ENCODE data around the gene BCL6B.

BCL6B gene

DNA sequence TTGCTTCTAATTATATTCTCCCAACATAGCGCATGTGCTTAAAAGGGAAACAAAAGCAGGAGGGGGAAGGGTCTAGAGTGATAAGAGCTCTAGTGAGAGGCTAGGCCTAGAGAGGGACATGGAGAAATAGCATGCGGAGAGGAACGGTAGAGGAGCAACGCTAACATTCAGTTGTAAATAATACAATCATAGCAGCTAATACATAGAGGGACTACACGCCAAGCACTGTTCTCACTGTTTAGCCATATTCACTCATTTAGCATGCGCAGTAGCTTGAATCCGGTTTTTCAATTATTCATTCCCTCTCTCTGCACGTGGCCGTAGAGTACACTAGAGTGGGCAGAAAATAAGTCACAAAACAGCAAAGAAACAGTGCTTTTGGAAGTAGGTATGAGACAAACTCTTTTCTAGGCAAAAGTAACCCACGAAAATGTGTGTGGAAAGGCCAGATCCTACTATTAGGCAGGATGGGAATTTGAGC lies 28.7 kb upstream of the BCL6B start:
- H3K4me3 ChIP-seq (ENCODE audit: low read depth, low read length) = no peak overlapping the region
- no peak for DNase-seq (ENCODE audit: low read depth)
- TF ChIP-seq, protein P1, sequence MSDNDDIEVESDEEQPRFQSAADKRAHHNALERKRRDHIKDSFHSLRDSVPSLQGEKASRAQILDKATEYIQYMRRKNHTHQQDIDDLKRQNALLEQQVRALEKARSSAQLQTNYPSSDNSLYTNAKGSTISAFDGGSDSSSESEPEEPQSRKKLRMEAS (IDR thresholded peaks at IDR 0.05; ENCODE audit: low read depth, low read length) = no peak
- TF ChIP-seq, protein P2, sequence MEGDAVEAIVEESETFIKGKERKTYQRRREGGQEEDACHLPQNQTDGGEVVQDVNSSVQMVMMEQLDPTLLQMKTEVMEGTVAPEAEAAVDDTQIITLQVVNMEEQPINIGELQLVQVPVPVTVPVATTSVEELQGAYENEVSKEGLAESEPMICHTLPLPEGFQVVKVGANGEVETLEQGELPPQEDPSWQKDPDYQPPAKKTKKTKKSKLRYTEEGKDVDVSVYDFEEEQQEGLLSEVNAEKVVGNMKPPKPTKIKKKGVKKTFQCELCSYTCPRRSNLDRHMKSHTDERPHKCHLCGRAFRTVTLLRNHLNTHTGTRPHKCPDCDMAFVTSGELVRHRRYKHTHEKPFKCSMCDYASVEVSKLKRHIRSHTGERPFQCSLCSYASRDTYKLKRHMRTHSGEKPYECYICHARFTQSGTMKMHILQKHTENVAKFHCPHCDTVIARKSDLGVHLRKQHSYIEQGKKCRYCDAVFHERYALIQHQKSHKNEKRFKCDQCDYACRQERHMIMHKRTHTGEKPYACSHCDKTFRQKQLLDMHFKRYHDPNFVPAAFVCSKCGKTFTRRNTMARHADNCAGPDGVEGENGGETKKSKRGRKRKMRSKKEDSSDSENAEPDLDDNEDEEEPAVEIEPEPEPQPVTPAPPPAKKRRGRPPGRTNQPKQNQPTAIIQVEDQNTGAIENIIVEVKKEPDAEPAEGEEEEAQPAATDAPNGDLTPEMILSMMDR (IDR thresholded peaks at IDR 0.05; ENCODE audit: low read depth, low read length) = no peak
- no peak for TF ChIP-seq POLR2A (IDR thresholded peaks at IDR 0.05; ENCODE audit: extremely low read depth, insufficient read length)
- TF ChIP-seq MYC (IDR thresholded peaks at IDR 0.05; ENCODE audit: low read depth, low read length) = no peak

DNA sequence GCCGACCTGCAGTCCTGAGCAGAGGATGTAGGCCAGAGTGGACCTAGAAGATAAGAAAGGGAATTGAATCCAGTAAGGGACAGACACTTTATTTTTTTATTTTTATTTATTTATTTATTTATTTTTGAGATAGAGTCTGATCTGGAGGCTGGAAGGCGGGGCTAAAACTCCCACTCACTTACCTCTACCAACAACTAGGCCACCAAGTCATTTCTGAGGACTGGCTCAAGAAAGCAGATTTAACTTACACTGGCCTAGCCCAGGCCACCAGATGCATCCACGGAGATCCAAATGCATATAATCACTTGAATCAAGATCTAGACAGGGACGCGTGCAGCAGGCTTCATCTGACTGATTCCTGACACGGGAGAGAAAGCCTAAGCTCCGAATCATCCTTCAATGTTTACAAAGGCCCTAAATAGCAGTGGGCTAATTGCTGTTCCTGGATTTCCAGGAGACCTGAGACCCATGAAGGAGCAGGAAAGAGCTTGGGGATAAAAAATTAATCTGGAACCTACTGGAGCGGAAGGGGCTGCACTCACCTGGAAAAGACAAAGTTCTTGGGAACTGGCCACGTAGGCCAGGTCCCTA lies 28.1 kb upstream of the BCL6B start:
- no peak for DNase-seq (ENCODE audit: low read depth)
- TF ChIP-seq POLR2A (IDR thresholded peaks at IDR 0.05; ENCODE audit: extremely low read depth, insufficient read length) = no peak
- H3K4me3 ChIP-seq (ENCODE audit: low read depth, low read length) = no peak overlapping the region

DNA sequence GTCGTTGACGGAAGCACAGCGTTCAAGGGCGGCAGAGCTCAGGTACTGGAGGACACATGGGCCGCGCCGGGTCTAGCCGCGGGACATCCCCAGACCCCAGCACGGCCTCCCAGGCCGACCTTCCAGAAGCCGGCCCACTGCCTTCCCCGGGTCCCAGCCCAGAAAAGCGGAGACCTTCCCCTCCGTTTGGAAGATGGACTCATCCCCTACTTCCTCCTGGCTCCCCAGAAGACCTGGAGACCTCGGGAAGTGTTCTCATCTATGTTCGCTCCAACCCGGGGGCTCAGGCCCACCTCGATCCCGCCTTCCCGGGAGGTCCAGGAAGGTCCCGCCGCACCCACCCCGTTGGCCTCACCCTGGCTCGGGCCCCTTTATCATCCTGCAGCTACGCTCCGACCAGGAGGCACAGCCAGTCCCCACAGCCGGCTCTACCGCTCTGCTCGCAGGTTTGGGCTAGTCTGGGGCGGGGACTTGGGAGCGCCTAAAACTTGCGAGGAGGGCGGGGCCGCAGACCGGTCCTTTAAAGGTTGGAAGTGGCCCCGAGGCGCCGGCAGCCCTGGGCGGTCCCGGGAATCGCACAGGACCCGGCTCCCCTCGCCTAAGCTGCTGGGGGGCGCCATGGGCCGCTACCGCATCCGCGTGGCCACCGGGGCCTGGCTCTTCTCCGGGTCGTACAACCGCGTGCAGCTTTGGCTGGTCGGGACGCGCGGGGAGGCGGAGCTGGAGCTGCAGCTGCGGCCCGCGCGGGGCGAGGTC lies 27.2 kb upstream of the BCL6B start, which contains the start of gene ALOX12:
Gene ALOX12 (plus strand): TSS at position 550 of the 756 bp plus-strand sequence. CDS start 69 bp downstream, at position 619.
- no peak for DNase-seq (ENCODE audit: low read depth)
- TF ChIP-seq POLR2A (IDR thresholded peaks at IDR 0.05; ENCODE audit: extremely low read depth, insufficient read length) (no peak), MYC (IDR thresholded peaks at IDR 0.05; ENCODE audit: low read depth, low read length) (no peak)
- TF ChIP-seq, protein P2 (IDR thresholded peaks at IDR 0.05; ENCODE audit: low read depth, low read length) = no peak
- TF ChIP-seq, protein P1 (IDR thresholded peaks at IDR 0.05; ENCODE audit: low read depth, low read length) = no peak
- H3K4me3 ChIP-seq (ENCODE audit: low read depth, low read length) = no peak within 1 kb of the TSS

DNA sequence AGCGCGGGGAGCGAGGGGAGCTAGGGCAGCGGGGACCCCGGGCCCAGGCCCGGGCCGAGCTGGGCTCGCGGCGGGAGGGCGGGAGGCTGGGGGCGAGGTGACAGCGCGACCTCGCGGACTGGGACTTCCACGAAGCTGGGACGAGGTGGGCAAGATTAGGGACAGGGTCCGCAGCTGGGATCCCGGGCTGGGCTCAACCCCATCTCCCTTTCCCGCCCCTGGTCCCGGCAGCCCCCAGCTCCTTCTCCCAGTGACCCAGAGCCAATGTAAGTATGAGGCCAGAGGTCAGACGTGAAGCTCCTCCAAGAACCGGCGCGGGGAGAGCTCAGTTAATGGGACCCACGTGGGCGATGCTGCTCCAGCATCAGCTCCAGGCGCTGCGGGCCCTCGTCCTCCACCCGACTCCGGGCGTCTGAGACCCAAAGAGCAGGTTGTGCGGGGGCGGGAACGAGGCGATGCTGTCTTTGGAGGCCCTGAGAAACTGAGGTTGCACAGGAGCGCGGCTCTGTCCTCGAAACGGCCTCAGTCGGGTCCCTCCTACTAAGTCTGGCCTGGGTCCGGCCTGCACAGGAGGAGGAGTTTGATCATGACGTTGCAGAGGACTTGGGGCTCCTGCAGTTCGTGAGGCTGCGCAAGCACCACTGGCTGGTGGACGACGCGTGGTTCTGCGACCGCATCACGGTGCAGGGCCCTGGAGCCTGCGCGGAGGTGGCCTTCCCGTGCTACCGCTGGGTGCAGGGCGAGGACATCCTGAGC lies 26.4 kb upstream of the BCL6B start:
- no peak overlapping the region for H3K4me3 ChIP-seq (ENCODE audit: low read depth, low read length)
- TF ChIP-seq POLR2A (IDR thresholded peaks at IDR 0.05; ENCODE audit: extremely low read depth, insufficient read length) = no peak
- no peak for DNase-seq (ENCODE audit: low read depth)

DNA sequence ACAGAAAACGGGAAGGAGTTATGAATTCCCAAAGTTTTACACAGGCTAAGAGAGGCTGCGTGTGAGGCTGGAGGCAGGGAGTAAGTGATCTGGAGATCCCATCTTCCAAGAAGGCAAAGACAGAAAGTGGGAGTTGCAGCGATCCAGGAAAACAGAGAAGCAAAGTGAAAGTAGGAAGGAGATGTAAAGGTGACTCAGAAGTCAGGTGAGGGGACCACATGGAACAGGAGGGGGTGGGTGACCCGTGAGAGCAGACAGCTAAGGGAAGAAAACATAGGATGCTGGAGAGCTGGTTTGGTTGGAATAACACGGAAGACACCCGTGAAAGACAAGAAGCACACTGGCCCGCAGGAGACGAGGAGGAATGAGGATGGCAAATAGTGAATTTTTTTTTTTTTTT lies 25.7 kb upstream of the BCL6B start:
- H3K4me3 ChIP-seq (ENCODE audit: low read depth, low read length) = no peak overlapping the region
- no peak for DNase-seq (ENCODE audit: low read depth)
- TF ChIP-seq MYC (IDR thresholded peaks at IDR 0.05; ENCODE audit: low read depth, low read length) (no peak), POLR2A (IDR thresholded peaks at IDR 0.05; ENCODE audit: extremely low read depth, insufficient read length) (no peak)
- TF ChIP-seq, protein P2 (IDR thresholded peaks at IDR 0.05; ENCODE audit: low read depth, low read length) = no peak
- TF ChIP-seq, protein P1 (IDR thresholded peaks at IDR 0.05; ENCODE audit: low read depth, low read length) = no peak

DNA sequence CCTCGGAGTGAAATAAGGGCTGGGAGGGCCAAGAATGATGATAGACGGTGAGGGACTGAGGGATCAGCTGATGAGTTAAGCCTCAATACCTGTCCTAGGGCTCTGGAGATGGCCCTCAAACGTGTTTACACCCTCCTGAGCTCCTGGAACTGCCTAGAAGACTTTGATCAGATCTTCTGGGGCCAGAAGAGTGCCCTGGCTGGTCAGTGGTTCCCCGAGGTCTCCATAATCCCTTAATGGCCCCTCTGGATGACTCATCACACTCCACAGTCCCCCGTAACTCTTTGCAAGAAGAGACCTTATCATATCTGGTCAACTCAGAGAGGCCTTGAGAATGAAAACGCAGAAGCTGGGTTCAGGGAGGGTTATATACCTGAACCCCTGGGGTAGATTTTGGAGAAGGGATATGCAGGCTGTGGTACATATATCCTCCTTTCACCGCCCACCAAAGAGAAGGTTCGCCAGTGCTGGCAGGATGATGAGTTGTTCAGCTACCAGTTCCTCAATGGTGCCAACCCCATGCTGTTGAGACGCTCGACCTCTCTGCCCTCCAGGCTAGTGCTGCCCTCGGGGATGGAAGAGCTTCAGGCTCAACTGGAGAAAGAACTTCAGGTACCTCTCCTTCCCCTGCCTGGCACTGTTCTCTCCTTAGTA lies 23.9 kb upstream of the BCL6B start:
- TF ChIP-seq, protein P2 (IDR thresholded peaks at IDR 0.05; ENCODE audit: low read depth, low read length) = no peak
- TF ChIP-seq MYC (IDR thresholded peaks at IDR 0.05; ENCODE audit: low read depth, low read length) = no peak
- TF ChIP-seq POLR2A (IDR thresholded peaks at IDR 0.05; ENCODE audit: extremely low read depth, insufficient read length) = no peak
- TF ChIP-seq, protein P1 (IDR thresholded peaks at IDR 0.05; ENCODE audit: low read depth, low read length) = no peak
- no peak for DNase-seq (ENCODE audit: low read depth)
- no peak overlapping the region for H3K4me3 ChIP-seq (ENCODE audit: low read depth, low read length)

Measured in NB4 (cell line).